ELF-1 (cell line): ENCODE results near the gene FAM25G.

ENCODE experiments used
- DNase-seq: peaks from one replicate; pipeline ENCODE4 v3.0.0-alpha.2; 2016; ENCODE audit warnings: low read depth, low spot score

The FAM25G gene

GRCh38 chr10:47449102-47449978 is 42.2 kb downstream of the FAM25G start:
- DNase-seq: no peak

DNA sequence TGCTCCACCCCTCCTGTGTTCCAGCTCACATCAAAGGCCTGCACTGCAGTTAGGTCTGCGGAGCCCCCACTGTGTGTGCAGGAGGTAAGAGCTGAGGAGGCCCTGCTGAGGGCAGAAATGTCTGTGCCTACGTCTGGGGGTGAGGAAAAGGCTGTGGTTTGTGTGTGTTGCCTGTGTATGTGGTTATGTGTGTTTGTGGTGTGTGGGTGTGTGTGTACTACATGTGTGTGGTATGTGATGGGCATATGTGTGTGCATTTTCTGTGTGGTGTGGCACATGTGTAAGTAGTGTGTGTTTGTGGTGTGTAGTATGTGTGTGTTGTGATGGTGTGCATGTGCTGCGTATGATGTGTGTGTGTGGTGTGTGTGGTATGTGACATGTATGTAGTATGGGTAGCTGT is 43.8 kb downstream of the FAM25G start:
- no peak for DNase-seq

- no peak for DNase-seq
These were observed 44.3 kb downstream of the FAM25G start for GRCh38 chr10:47447209-47447608.

DNA sequence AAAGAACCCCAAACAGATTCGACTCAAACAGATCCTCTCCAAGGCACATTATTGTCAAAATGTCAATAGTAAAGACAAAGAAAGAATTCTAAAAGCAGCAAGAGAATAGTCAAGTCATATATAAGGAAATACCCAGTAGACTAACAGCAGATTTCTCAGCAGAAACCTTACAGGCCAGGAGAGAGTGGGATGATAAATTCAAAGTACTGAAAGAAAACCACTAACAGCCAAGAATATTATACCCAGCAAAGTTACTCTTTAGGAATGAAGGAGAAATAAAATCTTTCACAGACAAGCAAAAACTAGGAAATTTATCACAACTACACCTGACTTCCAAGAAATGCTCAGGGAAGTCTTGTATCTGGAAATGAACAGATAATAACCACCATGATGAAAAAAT is 45.8 kb downstream of the FAM25G start:
- no peak for DNase-seq

GRCh38 chr10:47444047-47444446 is 47.5 kb downstream of the FAM25G start:
- no peak for DNase-seq

- no peak for DNase-seq
These were observed 48.4 kb downstream of the FAM25G start for GRCh38 chr10:47443145-47443544.

- DNase-seq: no peak
These were observed 49.1 kb downstream of the FAM25G start for GRCh38 chr10:47442351-47442750.

GRCh38 chr10:47441938-47442337 is 49.6 kb downstream of the FAM25G start:
- DNase-seq: no peak

GRCh38 chr10:47440207-47440606 is 51.3 kb downstream of the FAM25G start:
- DNase-seq: peak; percentile 37

DNA sequence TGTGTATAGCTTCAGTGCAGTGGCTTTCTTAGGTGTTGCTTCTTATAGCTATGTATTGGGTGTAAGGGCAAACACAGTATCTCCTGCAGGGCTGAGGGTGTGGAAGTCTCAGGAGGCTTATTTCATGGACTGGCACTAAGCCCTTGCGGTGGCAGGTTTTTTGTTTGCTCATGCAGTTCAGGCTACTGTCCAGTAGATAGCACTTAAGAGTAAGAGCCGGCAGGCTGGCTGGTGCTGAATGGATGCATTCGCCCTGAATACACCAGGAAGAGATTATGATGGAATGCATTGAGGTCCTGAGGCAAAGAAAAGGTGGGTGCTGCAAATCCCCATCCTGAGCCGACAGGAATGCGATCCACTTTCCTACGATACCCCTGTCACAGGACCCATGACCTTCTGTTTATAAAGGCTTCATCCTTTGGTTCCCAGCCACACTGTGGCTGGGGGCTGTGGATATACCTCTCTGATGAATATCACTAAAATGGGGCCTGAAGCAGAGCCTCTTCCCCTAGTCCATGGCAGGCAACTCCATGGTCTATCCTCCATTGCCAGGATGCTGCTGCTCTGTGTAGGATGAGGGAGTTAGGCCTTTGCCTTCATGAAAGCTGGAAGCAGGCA is 52.5 kb downstream of the FAM25G start:
- DNase-seq: peak; percentile 74
